Transverse colon (tissue), 4 donors: Measurements from ENCODE around the gene GTF3C6. TPM values are rescaled to one million over a fixed set of nuclear protein-coding genes. Genes with fewer than 3 reads are reported as not detected.
"Not testable (repeated sequence)": the region's sequence is repeated elsewhere in the genome, so short reads cannot be mapped to it uniquely, and the experiment has no call there.

Source experiments
- DNase-seq: peaks from one replicate; pipeline ENCODE4 v3.0.0-alpha.2; 2019
- H3K27ac ChIP-seq, 4 donors: fragments of 200-600 bp; sonication (generic); 2 replicates each; pipeline ENCODE4 v1.5.1; 2016 to 2018; ENCODE audit warnings: inconsistent platforms in 4 of 4
- H3K27me3 ChIP-seq: fragments of 200-600 bp; sonication (generic); 2 replicates; pipeline ENCODE4 v1.5.1; 2017; ENCODE audit warnings: inconsistent platforms
- H3K36me3 ChIP-seq, 4 donors: fragments of 200-600 bp; sonication (generic); 2 replicates each; pipeline ENCODE4 v1.5.1; 2017 to 2019; ENCODE audit warnings: inconsistent platforms in 4 of 4
- H3K4me1 ChIP-seq, 4 donors: fragments of 200-600 bp; sonication (generic); 2 replicates each; pipeline ENCODE4 v1.5.1; 2017 to 2020; ENCODE audit warnings: inconsistent platforms in 4 of 4
- H3K4me3 ChIP-seq, 4 donors: fragments of 200-600 bp; sonication (generic); 1 replicate in 1 of 4; 2 replicates in 3 of 4; pipeline versions ENCODE4 v1.5.1 to v1.6.1; 2017 to 2019; ENCODE audit warnings: inconsistent platforms in 4 of 4
- H3K9me3 ChIP-seq, 2 donors: fragments of 200-600 bp; sonication (generic); 2 replicates each; pipeline ENCODE4 v1.5.1; 2017 to 2019; ENCODE audit warnings: inconsistent platforms in 2 of 2
- EP300 ChIP-seq: sonication (generic); formaldehyde crosslinking; IDR thresholded peaks from one replicate; pipeline ENCODE4 v1.6.1; 2017; ENCODE audit warnings: antibody characterized with exemption, low read depth
- POLR2A ChIP-seq: fragments of 450-650 bp; IDR thresholded peaks from one replicate; pipeline ENCODE4 v1.6.1; 2016; ENCODE audit warnings: antibody characterized with exemption, mild to moderate bottlenecking, moderate library complexity
- POLR2AphosphoS5 ChIP-seq, 3 donors: sonication (generic); formaldehyde crosslinking; IDR thresholded peaks; one replicate each; pipeline ENCODE4 v1.6.1; 2016; ENCODE audit warnings: antibody characterized with exemption in 3 of 3
- WGBS, 2 donors: methylation state at CpG; one replicate each; pipeline ENCODE4 v1.1.5; 2018; ENCODE audit warnings: low coverage in 1 of 2; 5-methylcytosine and 5-hydroxymethylcytosine counted together
- in situ Hi-C, 4 donors: fragments of 200-750 bp; cut with MboI; loops; one replicate each; pipeline versions ENCODE4 v1.15.0 to v1.15.1; 2017; ENCODE audit warnings: low sequenced_read_pairs in 3 of 4, low pct_ligation_motif_present in 1 of 4, low pct_unique_long_range_greater_than_20kb in 1 of 4
- intact Hi-C: fragments of 100-400 bp; cut with DNase I; formaldehyde crosslinking; loops from one replicate; pipeline ENCODE4 v1.15.1; 2023; ENCODE audit warnings: low total_unique reads
- total RNA-seq, 4 donors: library from RNA; depleted of rRNA; stranded (reverse); fragments of >200 nt; gene quantifications; one replicate each; pipeline ENCODE4 v1.1.0, GENCODE V29; 2016
- TF ChIP-seq, protein P1 (sequence below), 5 experiments: fragments of 200-600 bp in 3 of 5; fragments of 450-650 bp in 2 of 5; sonication (generic) in 3 of 5; IDR thresholded peaks; 1 replicate in 2 of 5; 2 replicates in 3 of 5; pipeline ENCODE4 v1.5.1; 2016 to 2017; ENCODE audit warnings: antibody characterized with exemption in 5 of 5, inconsistent platforms in 3 of 5, mild to moderate bottlenecking in 2 of 5, moderate library complexity in 1 of 5

The GTF3C6 gene
- total RNA-seq, 4 donors from 2014 or later = 13.5 to 53.4 (median 24.6) TPM

DNA sequence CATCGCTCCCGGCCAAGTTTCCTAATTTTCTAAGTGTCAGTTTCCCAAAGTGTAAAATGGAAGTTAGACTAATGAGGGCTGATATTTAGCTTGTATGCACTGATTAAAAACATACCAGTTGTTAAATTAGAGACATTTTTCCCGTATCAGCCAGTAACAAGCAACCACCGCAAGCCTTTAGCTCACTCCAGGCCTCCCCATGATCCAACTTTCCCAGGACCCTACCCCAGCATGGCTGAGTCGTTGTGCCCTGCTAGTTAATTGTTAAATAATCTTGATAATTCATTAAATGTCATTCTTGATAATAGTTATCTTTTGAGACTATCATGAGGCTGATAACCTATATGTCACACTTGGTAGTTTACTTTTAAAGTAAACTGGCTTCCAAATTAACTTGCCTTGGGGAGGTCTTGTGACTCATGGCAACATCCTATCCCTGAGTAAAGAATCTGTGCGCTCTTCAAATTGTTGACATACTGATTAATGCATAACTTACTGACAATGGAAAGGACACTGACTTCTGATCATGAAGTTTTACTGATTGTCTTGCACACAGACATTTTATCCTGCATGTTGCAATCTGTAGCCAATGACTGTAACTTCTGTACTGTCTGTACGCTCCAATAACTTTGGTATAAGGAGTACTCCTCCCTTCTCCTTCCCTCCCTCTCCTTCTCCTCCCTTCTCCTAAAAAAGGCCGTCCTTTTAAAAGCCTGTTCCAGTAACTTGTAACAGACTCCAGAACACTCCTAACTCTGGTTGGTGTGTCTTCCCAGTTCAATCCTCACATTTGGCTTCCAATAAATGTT is 6.3 kb upstream of the GTF3C6 start:
- Histone ChIP-seq H3K36me3 (no peaks in the 10 kb centered on the region), H3K27ac (peak overlapping the region in 1 of 4 donors; percentile 32), H3K4me3 (no peak overlapping the region), H3K4me1 (peaks cover 0 to 10% (median 4%) of the 10 kb centered on the region in 4 donors), H3K9me3 (no peaks in the 10 kb centered on the region), H3K27me3 (no peaks in the 10 kb centered on the region)
- intact Hi-C loops = loop anchor here (10.0 kb wide), 2 partner anchors 267 to 427 kb away; no protein-coding TSS in a partner anchor
- no peak for TF ChIP-seq EP300
- TF ChIP-seq, protein P1, sequence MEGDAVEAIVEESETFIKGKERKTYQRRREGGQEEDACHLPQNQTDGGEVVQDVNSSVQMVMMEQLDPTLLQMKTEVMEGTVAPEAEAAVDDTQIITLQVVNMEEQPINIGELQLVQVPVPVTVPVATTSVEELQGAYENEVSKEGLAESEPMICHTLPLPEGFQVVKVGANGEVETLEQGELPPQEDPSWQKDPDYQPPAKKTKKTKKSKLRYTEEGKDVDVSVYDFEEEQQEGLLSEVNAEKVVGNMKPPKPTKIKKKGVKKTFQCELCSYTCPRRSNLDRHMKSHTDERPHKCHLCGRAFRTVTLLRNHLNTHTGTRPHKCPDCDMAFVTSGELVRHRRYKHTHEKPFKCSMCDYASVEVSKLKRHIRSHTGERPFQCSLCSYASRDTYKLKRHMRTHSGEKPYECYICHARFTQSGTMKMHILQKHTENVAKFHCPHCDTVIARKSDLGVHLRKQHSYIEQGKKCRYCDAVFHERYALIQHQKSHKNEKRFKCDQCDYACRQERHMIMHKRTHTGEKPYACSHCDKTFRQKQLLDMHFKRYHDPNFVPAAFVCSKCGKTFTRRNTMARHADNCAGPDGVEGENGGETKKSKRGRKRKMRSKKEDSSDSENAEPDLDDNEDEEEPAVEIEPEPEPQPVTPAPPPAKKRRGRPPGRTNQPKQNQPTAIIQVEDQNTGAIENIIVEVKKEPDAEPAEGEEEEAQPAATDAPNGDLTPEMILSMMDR (IDR thresholded peaks at IDR 0.05) = no peak
- TF ChIP-seq POLR2A = no peak
- TF ChIP-seq POLR2AphosphoS5 (IDR thresholded peaks at IDR 0.05) = no peak
- DNase-seq = no peak
- 70 to 77% methylated on average over 6 to 8 of the region's 8 CpGs for WGBS, 2 donors
- in situ Hi-C loops = loop anchor here in 2 of 4 donors (5.0 to 10.0 kb wide), 2 partner anchors 267 to 270 kb away; no protein-coding TSS in a partner anchor

DNA sequence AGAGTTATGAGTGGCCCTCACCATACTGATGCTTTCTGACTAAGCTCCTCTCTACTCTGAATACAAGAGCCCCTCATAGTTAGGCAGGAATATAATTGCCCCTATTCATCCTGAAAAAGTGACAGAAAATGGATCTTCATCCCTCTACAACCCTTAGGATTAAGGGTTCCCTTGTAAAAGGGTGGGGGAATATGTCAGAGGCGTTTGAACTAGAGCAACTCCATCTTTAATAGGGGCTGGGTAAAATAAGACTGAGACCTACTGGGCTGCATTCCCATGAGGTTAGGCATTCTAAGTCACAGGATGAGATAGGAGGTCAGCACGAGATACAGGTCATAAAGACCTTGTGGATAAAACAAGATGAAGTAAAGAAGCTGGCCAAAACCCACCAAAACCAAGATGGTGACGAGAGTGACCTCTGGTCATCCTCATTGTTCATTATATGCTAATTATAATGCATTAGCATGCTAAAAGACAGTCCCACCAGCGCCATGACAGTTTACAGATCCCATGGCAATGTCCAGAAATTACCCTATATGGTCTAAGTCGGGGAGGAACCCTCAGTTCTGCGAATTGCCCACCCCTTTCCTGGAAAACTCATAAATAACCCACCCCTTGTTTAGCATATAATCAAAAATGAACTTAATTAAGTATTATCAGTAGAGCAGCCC is 4.7 kb upstream of the GTF3C6 start:
- H3K27ac ChIP-seq = no peak overlapping the region
- TF ChIP-seq, protein P1 (IDR thresholded peaks at IDR 0.05) = no peak
- TF ChIP-seq POLR2AphosphoS5 (IDR thresholded peaks at IDR 0.05) (no peak), POLR2A (no peak), EP300 (no peak)
- H3K9me3 ChIP-seq = no peaks in the 10 kb centered on the region
- 91 to 96% methylated on average over 5 to 6 of the region's 6 CpGs for WGBS, 2 donors
- H3K4me1 ChIP-seq = peaks cover 0 to 18% (median 8%) of the 10 kb centered on the region in 4 donors
- no peaks in the 10 kb centered on the region for H3K27me3 ChIP-seq
- no peak for DNase-seq
- H3K36me3 ChIP-seq = no peaks in the 10 kb centered on the region
- intact Hi-C loops = loop anchor here (10.0 kb wide), 2 partner anchors 269 to 429 kb away; no protein-coding TSS in a partner anchor
- H3K4me3 ChIP-seq = no peak overlapping the region
- in situ Hi-C loops = loop anchor here in 2 of 4 donors (5.0 to 10.0 kb wide), 2 partner anchors 269 to 271 kb away; no protein-coding TSS in a partner anchor

DNA sequence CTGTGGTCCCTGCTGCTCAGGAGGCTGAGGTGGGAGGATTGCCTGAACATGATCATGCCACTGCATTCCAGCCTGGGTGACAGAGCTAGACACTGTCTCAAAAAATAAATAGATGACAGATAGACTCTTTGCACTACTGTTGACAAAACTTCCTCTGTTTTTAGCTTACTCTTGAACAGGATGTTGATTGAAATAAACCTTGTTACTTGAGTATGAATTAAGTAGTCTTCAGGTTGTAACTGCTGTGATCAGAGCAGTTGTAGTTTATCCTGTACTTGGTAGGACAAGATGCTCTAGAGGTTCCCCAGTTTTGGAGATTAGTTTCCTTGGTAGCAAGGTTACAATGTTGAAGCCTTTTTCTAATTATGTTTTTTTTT is 1.5 kb downstream of the GTF3C6 start:
- H3K27me3 ChIP-seq = no peaks in the 10 kb centered on the region
- H3K9me3 ChIP-seq = no peaks in the 10 kb centered on the region
- H3K36me3 ChIP-seq = peaks cover 0 to 27% (median 12%) of the 10 kb centered on the region in 4 donors
- peaks cover 0 to 20% (median 9%) of the 10 kb centered on the region in 4 donors for H3K4me1 ChIP-seq
- intact Hi-C loops = no loop called here
- in situ Hi-C loops = no loop called here
- H3K4me3 ChIP-seq = no peak overlapping the region
- peak overlapping the region in 1 of 4 donors; percentile 92 for H3K27ac ChIP-seq
- DNase-seq = no peak
- TF ChIP-seq EP300 (no peak), POLR2A (no peak), POLR2AphosphoS5 (IDR thresholded peaks at IDR 0.05) (no peak)
- TF ChIP-seq, protein P1 (IDR thresholded peaks at IDR 0.05) = no peak

DNA sequence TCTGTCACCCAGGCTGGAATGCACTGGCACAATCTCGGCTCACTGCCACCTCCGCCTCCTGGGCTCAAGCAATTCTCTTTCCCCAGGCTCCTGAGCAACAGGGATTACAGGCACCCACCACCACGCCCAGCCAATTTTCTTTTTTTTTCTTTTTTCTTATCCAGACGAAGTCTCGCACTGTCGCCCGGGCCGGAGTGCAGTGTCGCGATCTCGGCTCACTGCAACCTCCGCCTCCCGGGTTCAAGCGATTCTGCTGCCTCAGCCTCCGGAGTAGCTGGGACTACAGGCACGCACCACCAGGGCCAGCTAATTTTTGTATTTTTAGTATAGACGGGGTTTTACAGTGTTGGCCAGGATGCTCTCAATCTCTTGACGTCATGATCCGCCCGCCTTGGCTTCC is 4.1 kb downstream of the GTF3C6 start:
- H3K27ac ChIP-seq, H3K4me3 ChIP-seq, intact Hi-C loops, in situ Hi-C loops, H3K9me3 ChIP-seq, H3K27me3 ChIP-seq, DNase-seq: not testable (repeated sequence)
- Histone ChIP-seq H3K36me3 (peaks cover 0 to 44% (median 19%) of the 10 kb centered on the region in 4 donors), H3K4me1 (peaks cover 0 to 19% (median 8%) of the 10 kb centered on the region in 4 donors)
- WGBS, 2 donors = 96% methylated on average over 16 to 20 of the region's 20 CpGs
